GM23338 (cell line): ENCODE measurements around the gene MGLL. TPM values are rescaled to one million over a fixed set of nuclear protein-coding genes. Genes with fewer than 3 reads are reported as not detected.

Experiments
- ATAC-seq: fragments of 200-7000 bp; cut with Tn5 transposase; 3 replicates; pipeline ENCODE4 v1.9.1; 2020
- DNase-seq: peaks from one replicate; pipeline ENCODE4 v3.0.0-alpha.2; 2015; ENCODE audit warnings: low spot score
- H2AFZ ChIP-seq: fragments of 200-600 bp; sonication (generic); 2 replicates; pipeline ENCODE4 v1.8.0; 2016; ENCODE audit warnings: antibody characterized with exemption, mild to moderate bottlenecking, moderate library complexity
- H3F3A ChIP-seq: fragments of 200-600 bp; sonication (generic); replicated peaks from 2 replicates; pipeline ENCODE4 v1.8.0; 2017; ENCODE audit warnings: antibody characterized with exemption, mixed run types, low read depth
- H3K27ac ChIP-seq: fragments of 200-600 bp; sonication (generic); 2 replicates; pipeline ENCODE4 v1.6.1; 2016; ENCODE audit warnings: low read depth
- H3K27me3 ChIP-seq: fragments of 200-600 bp; sonication (generic); 2 replicates; pipeline ENCODE4 v1.8.0; 2016; ENCODE audit warnings: mild to moderate bottlenecking, mixed run types, moderate library complexity; ENCODE audit not compliant: insufficient read depth
- H3K36me3 ChIP-seq: fragments of 200-600 bp; sonication (generic); 2 replicates; pipeline ENCODE4 v1.8.0; 2016; ENCODE audit warnings: mild to moderate bottlenecking; ENCODE audit not compliant: insufficient read depth
- H3K4me1 ChIP-seq: fragments of 200-600 bp; sonication (generic); 2 replicates; pipeline ENCODE4 v1.8.0; 2016; ENCODE audit warnings: mild to moderate bottlenecking, moderate library complexity; ENCODE audit not compliant: insufficient read depth
- H3K4me2 ChIP-seq: fragments of 200-600 bp; sonication (generic); 2 replicates; pipeline ENCODE4 v1.7.1; 2017; ENCODE audit warnings: mixed run types
- H3K4me3 ChIP-seq: fragments of 200-600 bp; sonication (generic); 2 replicates; pipeline ENCODE4 v1.6.1; 2016; ENCODE audit warnings: mixed run types
- H3K79me2 ChIP-seq: fragments of 200-600 bp; sonication (generic); replicated peaks from 2 replicates; pipeline ENCODE4 v1.8.0; 2017; ENCODE audit warnings: mild to moderate bottlenecking; ENCODE audit not compliant: insufficient read depth
- H3K9me2 ChIP-seq: fragments of 200-600 bp; sonication (generic); 2 replicates; pipeline ENCODE4 v1.8.0; 2017; ENCODE audit not compliant: insufficient read depth
- H4K20me1 ChIP-seq: fragments of 200-600 bp; sonication (generic); replicated peaks from 2 replicates; pipeline ENCODE4 v1.8.0; 2017; ENCODE audit warnings: mild to moderate bottlenecking; ENCODE audit not compliant: insufficient read depth
- H3K27ac Mint-ChIP-seq: 2 replicates; pipeline ENCODE4 v1.8.0; 2020; ENCODE audit warnings: inconsistent platforms, mild to moderate bottlenecking, moderate library complexity, mixed read lengths
- H3K27me3 Mint-ChIP-seq: 3 replicates; pipeline ENCODE4 v1.8.0; 2022; ENCODE audit warnings: low read depth, mild to moderate bottlenecking, moderate library complexity, mixed read lengths, inconsistent platforms; ENCODE audit not compliant: insufficient read depth, poor library complexity
- H3K36me3 Mint-ChIP-seq: 3 replicates; pipeline ENCODE4 v1.8.0; 2021; ENCODE audit warnings: low read depth, mild to moderate bottlenecking, inconsistent platforms, moderate library complexity, mixed read lengths
- H3K4me1 Mint-ChIP-seq: 3 replicates; pipeline ENCODE4 v1.8.0; 2020; ENCODE audit warnings: mild to moderate bottlenecking, inconsistent platforms, mixed read lengths
- H3K4me3 Mint-ChIP-seq: 3 replicates; pipeline ENCODE4 v1.8.0; 2021; ENCODE audit warnings: moderate library complexity, mild to moderate bottlenecking, inconsistent platforms, mixed read lengths
- H3K9me3 Mint-ChIP-seq: 3 replicates; pipeline ENCODE4 v1.8.0; 2020; ENCODE audit warnings: moderate library complexity, mild to moderate bottlenecking, inconsistent platforms, mixed read lengths
- CREB1 ChIP-seq: fragments of 250-450 bp; sonication (Bioruptor Pico); IDR thresholded peaks from 2 replicates; pipeline ENCODE4 v1.5.0; 2020; ENCODE audit warnings: low read depth, mild to moderate bottlenecking, moderate library complexity
- EZH2 ChIP-seq: fragments of 200-600 bp; sonication (generic); IDR thresholded peaks from one replicate; pipeline ENCODE4 v1.8.0; 2017; ENCODE audit warnings: antibody characterized with exemption, mild to moderate bottlenecking, low read depth; ENCODE audit not compliant: unreplicated experiment
- EZH2phosphoT487 ChIP-seq: fragments of 200-600 bp; sonication (generic); IDR thresholded peaks from one replicate; pipeline ENCODE4 v1.8.1; 2018; ENCODE audit warnings: antibody characterized with exemption; ENCODE audit not compliant: unreplicated experiment
- JUNB ChIP-seq: IDR thresholded peaks from one replicate; pipeline ENCODE4 v1.6.1; 2016; ENCODE audit warnings: antibody characterized with exemption; ENCODE audit not compliant: unreplicated experiment
- NANOG ChIP-seq: IDR thresholded peaks from 2 replicates; pipeline ENCODE4 v1.6.1; 2016; ENCODE audit warnings: antibody characterized with exemption, borderline replicate concordance
- POLR2AphosphoS5 ChIP-seq: IDR thresholded peaks from 2 replicates; pipeline ENCODE4 v1.6.1; 2016; ENCODE audit warnings: antibody characterized with exemption, low read depth
- STAT1 ChIP-seq: IDR thresholded peaks from one replicate; pipeline ENCODE4 v1.6.1; 2016; ENCODE audit warnings: antibody characterized with exemption; ENCODE audit not compliant: unreplicated experiment
- ZNF114 ChIP-seq: fragments of 250-450 bp; sonication (Bioruptor Pico); IDR thresholded peaks from 2 replicates; pipeline ENCODE4 v1.5.0; 2020; ENCODE audit warnings: mild to moderate bottlenecking, moderate library complexity
- ZNF331 ChIP-seq: fragments of 250-450 bp; sonication (Bioruptor Pico); IDR thresholded peaks from 2 replicates; pipeline ENCODE4 v1.5.0; 2020; ENCODE audit warnings: low read depth, mild to moderate bottlenecking, moderate library complexity
- polyA plus RNA-seq: library from polyadenylated mRNA; unstranded; fragments of >200 nt; fragmentation: Nextera tagmentation; extraction: Ambion mirVana; gene quantifications from 2 replicates; pipeline ENCODE4 v1.2.1, GENCODE V29; 2016
- total RNA-seq: library from RNA; depleted of rRNA; stranded (reverse); fragments of >200 nt; shearing (Covaris generic); gene quantifications from 2 replicates; pipeline ENCODE4 v1.2.3, GENCODE V29; 2014
- TF ChIP-seq, protein P1 (sequence below): IDR thresholded peaks from one replicate; pipeline ENCODE4 v1.6.1; 2018; ENCODE audit warnings: antibody characterized with exemption; ENCODE audit not compliant: unreplicated experiment
- TF ChIP-seq, protein P2 (sequence below), 2 experiments: fragments of 200-600 bp in 1 of 2; sonication (generic) in 1 of 2; conservative IDR thresholded peaks; 2 replicates each; pipeline versions ENCODE4 v1.5.1 to v1.6.1; 2016 to 2017; ENCODE audit warnings: antibody characterized with exemption in 2 of 2, low read depth in 2 of 2, mild to moderate bottlenecking in 2 of 2, moderate library complexity in 1 of 2
- TF ChIP-seq, protein P3 (sequence below): fragments of 250-450 bp; sonication (Bioruptor Pico); IDR thresholded peaks from 2 replicates; pipeline ENCODE4 v1.5.0; 2020; ENCODE audit warnings: mild to moderate bottlenecking, moderate library complexity
- TF ChIP-seq, protein P4 (sequence below): IDR thresholded peaks from 2 replicates; pipeline ENCODE4 v1.6.1; 2016; ENCODE audit warnings: antibody characterized with exemption

The MGLL gene
- total and polyA plus RNA-seq, 2 experiments from 2014 or later, result 0.71 to 0.83 TPM

DNA sequence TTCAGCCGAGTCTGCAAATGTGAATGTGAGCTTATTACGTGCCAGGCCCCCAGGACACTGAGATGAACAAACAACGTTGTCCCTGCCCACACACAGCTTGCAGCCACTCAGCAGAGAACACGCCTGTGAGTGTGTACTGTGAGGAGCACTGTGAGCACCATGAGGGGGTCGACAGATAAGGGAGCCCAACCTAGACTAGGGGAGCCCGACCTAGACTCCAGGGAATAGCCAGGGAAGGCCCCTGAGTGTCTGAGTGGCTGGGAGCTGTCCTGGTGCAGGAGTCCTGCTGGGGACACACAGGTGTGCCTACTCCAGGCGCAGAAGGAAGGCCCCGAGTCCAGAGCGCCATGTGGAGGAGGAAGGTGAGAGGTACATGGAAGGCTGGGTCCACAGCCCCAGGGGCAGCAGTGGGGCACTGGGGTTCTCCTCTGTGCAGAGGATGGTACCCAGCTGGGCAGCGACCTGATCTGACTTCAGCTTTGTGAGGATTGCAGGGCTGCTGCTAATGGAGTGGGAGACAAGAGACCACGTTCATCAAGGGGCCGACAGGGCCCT is 36.5 kb downstream of the MGLL start:
- no peaks in the 10 kb centered on the region for H3K9me3 Mint-ChIP-seq
- H3K4me1 Mint-ChIP-seq, result peaks cover 8% of the 10 kb centered on the region
- no peak overlapping the region for H3K27ac ChIP-seq
- no peak; the same call in 2 of the 3 replicates for ATAC-seq
- no peak overlapping the region for H3K4me3 Mint-ChIP-seq
- no peak for TF ChIP-seq EZH2phosphoT487
- TF ChIP-seq POLR2AphosphoS5, result no peak
- no peak for TF ChIP-seq ZNF114 (CRISPR knock-in tag)
- no peak for TF ChIP-seq ZNF331 (CRISPR knock-in tag)
- no peak for TF ChIP-seq JUNB
- TF ChIP-seq, protein P1, sequence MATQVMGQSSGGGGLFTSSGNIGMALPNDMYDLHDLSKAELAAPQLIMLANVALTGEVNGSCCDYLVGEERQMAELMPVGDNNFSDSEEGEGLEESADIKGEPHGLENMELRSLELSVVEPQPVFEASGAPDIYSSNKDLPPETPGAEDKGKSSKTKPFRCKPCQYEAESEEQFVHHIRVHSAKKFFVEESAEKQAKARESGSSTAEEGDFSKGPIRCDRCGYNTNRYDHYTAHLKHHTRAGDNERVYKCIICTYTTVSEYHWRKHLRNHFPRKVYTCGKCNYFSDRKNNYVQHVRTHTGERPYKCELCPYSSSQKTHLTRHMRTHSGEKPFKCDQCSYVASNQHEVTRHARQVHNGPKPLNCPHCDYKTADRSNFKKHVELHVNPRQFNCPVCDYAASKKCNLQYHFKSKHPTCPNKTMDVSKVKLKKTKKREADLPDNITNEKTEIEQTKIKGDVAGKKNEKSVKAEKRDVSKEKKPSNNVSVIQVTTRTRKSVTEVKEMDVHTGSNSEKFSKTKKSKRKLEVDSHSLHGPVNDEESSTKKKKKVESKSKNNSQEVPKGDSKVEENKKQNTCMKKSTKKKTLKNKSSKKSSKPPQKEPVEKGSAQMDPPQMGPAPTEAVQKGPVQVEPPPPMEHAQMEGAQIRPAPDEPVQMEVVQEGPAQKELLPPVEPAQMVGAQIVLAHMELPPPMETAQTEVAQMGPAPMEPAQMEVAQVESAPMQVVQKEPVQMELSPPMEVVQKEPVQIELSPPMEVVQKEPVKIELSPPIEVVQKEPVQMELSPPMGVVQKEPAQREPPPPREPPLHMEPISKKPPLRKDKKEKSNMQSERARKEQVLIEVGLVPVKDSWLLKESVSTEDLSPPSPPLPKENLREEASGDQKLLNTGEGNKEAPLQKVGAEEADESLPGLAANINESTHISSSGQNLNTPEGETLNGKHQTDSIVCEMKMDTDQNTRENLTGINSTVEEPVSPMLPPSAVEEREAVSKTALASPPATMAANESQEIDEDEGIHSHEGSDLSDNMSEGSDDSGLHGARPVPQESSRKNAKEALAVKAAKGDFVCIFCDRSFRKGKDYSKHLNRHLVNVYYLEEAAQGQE, result no peak
- TF ChIP-seq, protein P2, sequence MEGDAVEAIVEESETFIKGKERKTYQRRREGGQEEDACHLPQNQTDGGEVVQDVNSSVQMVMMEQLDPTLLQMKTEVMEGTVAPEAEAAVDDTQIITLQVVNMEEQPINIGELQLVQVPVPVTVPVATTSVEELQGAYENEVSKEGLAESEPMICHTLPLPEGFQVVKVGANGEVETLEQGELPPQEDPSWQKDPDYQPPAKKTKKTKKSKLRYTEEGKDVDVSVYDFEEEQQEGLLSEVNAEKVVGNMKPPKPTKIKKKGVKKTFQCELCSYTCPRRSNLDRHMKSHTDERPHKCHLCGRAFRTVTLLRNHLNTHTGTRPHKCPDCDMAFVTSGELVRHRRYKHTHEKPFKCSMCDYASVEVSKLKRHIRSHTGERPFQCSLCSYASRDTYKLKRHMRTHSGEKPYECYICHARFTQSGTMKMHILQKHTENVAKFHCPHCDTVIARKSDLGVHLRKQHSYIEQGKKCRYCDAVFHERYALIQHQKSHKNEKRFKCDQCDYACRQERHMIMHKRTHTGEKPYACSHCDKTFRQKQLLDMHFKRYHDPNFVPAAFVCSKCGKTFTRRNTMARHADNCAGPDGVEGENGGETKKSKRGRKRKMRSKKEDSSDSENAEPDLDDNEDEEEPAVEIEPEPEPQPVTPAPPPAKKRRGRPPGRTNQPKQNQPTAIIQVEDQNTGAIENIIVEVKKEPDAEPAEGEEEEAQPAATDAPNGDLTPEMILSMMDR (conservative IDR thresholded peaks at IDR 0.05; ENCODE audit: low read depth in 2 of 2), result no peak
- TF ChIP-seq STAT1, result no peak
- no peak for TF ChIP-seq EZH2
- no peak for TF ChIP-seq CREB1
- no peak for TF ChIP-seq NANOG
- TF ChIP-seq, protein P3, sequence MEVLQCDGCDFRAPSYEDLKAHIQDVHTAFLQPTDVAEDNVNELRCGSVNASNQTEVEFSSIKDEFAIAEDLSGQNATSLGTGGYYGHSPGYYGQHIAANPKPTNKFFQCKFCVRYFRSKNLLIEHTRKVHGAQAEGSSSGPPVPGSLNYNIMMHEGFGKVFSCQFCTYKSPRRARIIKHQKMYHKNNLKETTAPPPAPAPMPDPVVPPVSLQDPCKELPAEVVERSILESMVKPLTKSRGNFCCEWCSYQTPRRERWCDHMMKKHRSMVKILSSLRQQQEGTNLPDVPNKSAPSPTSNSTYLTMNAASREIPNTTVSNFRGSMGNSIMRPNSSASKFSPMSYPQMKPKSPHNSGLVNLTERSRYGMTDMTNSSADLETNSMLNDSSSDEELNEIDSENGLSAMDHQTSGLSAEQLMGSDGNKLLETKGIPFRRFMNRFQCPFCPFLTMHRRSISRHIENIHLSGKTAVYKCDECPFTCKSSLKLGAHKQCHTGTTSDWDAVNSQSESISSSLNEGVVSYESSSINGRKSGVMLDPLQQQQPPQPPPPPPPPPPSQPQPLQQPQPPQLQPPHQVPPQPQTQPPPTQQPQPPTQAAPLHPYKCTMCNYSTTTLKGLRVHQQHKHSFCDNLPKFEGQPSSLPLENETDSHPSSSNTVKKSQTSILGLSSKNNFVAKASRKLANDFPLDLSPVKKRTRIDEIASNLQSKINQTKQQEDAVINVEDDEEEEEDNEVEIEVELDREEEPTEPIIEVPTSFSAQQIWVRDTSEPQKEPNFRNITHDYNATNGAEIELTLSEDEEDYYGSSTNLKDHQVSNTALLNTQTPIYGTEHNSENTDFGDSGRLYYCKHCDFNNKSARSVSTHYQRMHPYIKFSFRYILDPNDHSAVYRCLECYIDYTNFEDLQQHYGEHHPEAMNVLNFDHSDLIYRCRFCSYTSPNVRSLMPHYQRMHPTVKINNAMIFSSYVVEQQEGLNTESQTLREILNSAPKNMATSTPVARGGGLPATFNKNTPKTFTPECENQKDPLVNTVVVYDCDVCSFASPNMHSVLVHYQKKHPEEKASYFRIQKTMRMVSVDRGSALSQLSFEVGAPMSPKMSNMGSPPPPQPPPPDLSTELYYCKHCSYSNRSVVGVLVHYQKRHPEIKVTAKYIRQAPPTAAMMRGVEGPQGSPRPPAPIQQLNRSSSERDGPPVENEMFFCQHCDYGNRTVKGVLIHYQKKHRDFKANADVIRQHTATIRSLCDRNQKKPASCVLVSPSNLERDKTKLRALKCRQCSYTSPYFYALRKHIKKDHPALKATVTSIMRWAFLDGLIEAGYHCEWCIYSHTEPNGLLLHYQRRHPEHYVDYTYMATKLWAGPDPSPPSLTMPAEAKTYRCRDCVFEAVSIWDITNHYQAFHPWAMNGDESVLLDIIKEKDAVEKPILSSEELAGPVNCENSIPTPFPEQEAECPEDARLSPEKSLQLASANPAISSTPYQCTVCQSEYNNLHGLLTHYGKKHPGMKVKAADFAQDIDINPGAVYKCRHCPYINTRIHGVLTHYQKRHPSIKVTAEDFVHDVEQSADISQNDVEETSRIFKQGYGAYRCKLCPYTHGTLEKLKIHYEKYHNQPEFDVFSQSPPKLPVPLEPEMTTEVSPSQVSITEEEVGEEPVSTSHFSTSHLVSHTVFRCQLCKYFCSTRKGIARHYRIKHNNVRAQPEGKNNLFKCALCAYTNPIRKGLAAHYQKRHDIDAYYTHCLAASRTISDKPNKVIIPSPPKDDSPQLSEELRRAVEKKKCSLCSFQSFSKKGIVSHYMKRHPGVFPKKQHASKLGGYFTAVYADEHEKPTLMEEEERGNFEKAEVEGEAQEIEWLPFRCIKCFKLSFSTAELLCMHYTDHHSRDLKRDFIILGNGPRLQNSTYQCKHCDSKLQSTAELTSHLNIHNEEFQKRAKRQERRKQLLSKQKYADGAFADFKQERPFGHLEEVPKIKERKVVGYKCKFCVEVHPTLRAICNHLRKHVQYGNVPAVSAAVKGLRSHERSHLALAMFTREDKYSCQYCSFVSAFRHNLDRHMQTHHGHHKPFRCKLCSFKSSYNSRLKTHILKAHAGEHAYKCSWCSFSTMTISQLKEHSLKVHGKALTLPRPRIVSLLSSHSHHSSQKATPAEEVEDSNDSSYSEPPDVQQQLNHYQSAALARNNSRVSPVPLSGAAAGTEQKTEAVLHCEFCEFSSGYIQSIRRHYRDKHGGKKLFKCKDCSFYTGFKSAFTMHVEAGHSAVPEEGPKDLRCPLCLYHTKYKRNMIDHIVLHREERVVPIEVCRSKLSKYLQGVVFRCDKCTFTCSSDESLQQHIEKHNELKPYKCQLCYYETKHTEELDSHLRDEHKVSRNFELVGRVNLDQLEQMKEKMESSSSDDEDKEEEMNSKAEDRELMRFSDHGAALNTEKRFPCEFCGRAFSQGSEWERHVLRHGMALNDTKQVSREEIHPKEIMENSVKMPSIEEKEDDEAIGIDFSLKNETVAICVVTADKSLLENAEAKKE (CRISPR knock-in tag), result no peak
- TF ChIP-seq, protein P4, sequence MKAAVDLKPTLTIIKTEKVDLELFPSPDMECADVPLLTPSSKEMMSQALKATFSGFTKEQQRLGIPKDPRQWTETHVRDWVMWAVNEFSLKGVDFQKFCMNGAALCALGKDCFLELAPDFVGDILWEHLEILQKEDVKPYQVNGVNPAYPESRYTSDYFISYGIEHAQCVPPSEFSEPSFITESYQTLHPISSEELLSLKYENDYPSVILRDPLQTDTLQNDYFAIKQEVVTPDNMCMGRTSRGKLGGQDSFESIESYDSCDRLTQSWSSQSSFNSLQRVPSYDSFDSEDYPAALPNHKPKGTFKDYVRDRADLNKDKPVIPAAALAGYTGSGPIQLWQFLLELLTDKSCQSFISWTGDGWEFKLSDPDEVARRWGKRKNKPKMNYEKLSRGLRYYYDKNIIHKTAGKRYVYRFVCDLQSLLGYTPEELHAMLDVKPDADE, result no peak
- peaks cover 9% of the 10 kb centered on the region for H3K27me3 Mint-ChIP-seq
- no peaks in the 10 kb centered on the region for H4K20me1 ChIP-seq
- no peaks in the 10 kb centered on the region for H3K79me2 ChIP-seq
- no peaks in the 10 kb centered on the region for H3K9me2 ChIP-seq
- no peak overlapping the region for H2AFZ ChIP-seq
- H3K27ac Mint-ChIP-seq, result no peak overlapping the region
- H3K4me2 ChIP-seq, result no peak overlapping the region
- no peaks in the 10 kb centered on the region for H3K4me1 ChIP-seq
- no peaks in the 10 kb centered on the region for H3F3A ChIP-seq
- H3K36me3 ChIP-seq, result no peaks in the 10 kb centered on the region
- H3K36me3 Mint-ChIP-seq, result no peaks in the 10 kb centered on the region
- no peaks in the 10 kb centered on the region for H3K27me3 ChIP-seq
- no peak overlapping the region for H3K4me3 ChIP-seq
- no peak for DNase-seq
